ENCODE measurements around the gene GCC2. TPM values are rescaled to one million over a fixed set of nuclear protein-coding genes. Genes with fewer than 3 reads are reported as not detected.
"Not testable (repeated sequence)": the region's sequence is repeated elsewhere in the genome, so short reads cannot be mapped to it uniquely, and the experiment has no call there.

The GCC2 gene
- total RNA-seq, 1 donor = 141 TPM

DNA sequence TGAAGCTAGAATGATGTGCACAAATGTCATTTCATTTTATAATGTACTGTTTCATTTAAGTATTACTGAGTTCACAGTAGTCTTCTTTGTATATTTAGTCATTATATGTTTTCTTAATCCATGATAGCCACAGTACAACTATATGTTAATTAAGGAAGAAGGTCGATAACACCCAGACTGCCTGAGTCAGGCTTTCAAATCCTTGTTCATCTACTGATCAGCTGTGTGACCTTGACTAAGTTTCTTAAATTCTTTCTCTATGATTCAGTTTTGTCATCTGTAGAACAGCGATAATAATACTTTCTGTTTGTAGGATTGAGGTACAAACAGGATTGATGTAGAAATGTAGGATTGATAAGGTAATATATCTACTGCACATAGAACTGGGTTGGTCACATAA, 5.4 kb downstream of the GCC2 start:
- H3K27me3 ChIP-seq (ENCODE audit: insufficient read depth, low read length) = no peaks in the 10 kb centered on the region
- H3K4me3 ChIP-seq (ENCODE audit: low read length) = no peak overlapping the region
- peaks cover 15% of the 10 kb centered on the region for H3K4me1 ChIP-seq (ENCODE audit: insufficient read depth, low read length)
- peaks cover 12% of the 10 kb centered on the region for H3K9me3 ChIP-seq (ENCODE audit: low read depth, low read length)

DNA sequence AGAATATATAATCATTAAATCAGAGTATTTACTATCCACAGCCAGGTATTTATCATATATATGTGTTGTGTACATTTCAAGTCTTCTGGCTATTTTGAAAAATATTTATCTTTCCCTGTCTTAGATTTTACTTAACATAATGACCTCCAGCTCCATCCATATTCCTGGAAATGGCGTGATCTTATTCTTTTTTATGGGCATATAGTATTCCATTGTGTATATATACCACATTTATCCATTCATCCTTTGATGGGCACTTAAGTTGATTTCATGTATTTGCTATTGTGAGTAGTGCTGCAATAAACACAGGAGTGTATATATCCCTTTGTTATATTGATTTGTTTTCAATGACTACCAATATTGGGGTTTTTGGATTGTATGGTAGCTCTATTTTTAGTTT, 6.6 kb downstream of the GCC2 start:
- Histone ChIP-seq H3K4me3 (ENCODE audit: low read length) (no peak overlapping the region), H3K9me3 (ENCODE audit: low read depth, low read length) (peaks cover 12% of the 10 kb centered on the region), H3K27me3 (ENCODE audit: insufficient read depth, low read length) (no peaks in the 10 kb centered on the region), H3K4me1 (ENCODE audit: insufficient read depth, low read length) (peaks cover 8% of the 10 kb centered on the region)

DNA sequence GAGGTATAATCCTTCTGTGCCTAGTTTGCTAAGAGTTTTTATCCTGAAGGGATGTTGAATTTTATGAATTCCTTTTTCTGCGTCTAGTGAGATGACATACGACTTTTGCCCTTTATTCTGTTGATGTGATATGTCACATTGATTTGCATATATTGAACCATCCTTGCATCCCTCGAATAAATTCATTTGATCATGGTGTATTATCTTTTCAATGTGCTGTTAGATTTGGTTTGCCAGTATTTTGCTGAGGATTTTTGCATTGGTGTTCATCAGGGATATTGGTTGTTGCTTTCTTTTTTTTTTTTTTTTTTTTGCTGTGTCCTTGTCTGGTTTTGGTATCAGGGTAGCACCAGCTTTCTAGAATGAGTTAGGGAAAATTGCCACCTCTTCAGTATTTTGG, 9.1 kb downstream of the GCC2 start:
- Histone ChIP-seq H3K27me3 (ENCODE audit: insufficient read depth, low read length) (no peaks in the 10 kb centered on the region), H3K4me1 (ENCODE audit: insufficient read depth, low read length) (peaks cover 8% of the 10 kb centered on the region), H3K4me3 (ENCODE audit: low read length) (no peak overlapping the region), H3K9me3 (ENCODE audit: low read depth, low read length) (peaks cover 12% of the 10 kb centered on the region)

DNA sequence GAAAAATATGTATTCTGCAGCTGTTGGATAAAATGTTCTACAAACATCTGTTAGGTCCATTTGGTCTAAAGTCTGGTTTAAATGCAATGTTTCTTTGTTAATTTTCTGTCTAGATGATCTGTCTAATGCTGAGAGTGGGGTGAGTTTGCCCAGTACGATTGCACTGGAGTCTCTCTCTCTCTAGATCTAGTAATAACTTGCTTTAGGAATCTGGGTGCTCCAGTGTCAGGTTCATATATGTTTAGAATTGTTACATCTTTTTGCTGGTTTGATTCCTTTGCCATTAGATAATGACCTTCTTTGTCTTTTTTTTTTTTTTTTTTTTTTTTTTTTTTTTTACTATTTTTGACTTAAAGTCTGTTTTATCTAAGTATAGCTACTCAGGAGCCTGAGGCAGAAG, 10.4 kb downstream of the GCC2 start:
- H3K9me3 ChIP-seq (ENCODE audit: low read depth, low read length) = peaks cover 12% of the 10 kb centered on the region
- H3K4me3 ChIP-seq (ENCODE audit: low read length) = no peak overlapping the region
- no peaks in the 10 kb centered on the region for H3K27me3 ChIP-seq (ENCODE audit: insufficient read depth, low read length)
- H3K4me1 ChIP-seq (ENCODE audit: insufficient read depth, low read length) = peaks cover 8% of the 10 kb centered on the region

DNA sequence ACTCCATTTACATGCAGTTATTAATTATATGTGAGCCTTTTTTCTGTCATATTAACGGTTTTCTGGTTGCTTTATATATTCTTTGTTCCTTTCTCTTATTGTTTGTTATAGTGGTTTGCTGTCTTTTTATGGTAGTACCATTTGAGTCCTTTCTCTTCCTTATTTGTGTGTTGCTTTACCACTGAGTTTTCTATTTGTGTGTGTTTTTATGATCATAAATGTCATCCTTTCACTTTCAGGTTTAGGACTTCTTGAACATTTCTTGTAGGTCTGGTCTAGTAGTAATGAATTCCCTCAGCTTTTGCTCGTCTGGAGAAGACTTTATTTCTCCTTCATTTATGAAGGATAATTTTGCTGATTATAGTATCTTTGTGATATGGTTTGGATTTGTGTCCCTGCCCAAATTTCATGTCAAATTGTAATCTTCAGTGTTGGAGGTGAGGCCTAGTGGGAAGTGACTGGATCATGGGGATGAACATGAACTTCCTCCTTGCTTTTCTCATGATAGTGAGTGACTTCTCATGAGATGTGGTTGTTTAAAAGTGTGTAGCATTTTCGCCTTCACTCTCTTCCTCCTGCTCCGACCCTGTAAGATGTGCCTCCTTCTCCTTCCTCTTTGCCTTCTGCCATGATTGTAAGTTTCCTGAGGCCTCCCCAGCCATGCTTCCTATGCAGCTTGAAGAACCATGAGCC, 11.5 kb downstream of the GCC2 start:
- no peaks in the 10 kb centered on the region for H3K27me3 ChIP-seq (ENCODE audit: insufficient read depth, low read length)
- H3K9me3 ChIP-seq (ENCODE audit: low read depth, low read length) = peaks cover 12% of the 10 kb centered on the region
- H3K4me1 ChIP-seq (ENCODE audit: insufficient read depth, low read length) = peaks cover 8% of the 10 kb centered on the region
- no peak overlapping the region for H3K4me3 ChIP-seq (ENCODE audit: low read length)

DNA sequence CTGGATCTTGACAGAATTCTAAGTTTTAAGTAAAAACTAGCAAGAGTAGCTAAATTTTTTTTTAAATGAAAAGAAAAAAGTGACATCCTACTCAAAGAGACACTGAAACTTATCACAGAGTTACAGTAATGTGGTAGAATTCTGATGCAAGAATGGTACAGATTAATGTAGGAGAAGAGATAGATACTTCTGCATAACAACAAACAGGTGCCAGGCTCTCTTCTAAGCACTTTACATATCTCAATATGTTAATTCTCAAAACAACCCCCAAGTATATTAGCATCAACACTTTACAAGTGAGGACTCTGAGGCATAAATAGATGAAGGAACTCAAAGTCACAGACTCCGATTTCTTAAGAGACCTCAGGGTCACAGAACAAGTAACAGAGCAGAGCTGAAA, 28.1 kb downstream of the GCC2 start:
- Histone ChIP-seq H3K4me1 (ENCODE audit: insufficient read depth, low read length) (no peaks in the 10 kb centered on the region), H3K4me3 (ENCODE audit: low read length) (no peak overlapping the region), H3K9me3 (ENCODE audit: low read depth, low read length) (no peaks in the 10 kb centered on the region), H3K27me3 (ENCODE audit: insufficient read depth, low read length) (no peaks in the 10 kb centered on the region)

DNA sequence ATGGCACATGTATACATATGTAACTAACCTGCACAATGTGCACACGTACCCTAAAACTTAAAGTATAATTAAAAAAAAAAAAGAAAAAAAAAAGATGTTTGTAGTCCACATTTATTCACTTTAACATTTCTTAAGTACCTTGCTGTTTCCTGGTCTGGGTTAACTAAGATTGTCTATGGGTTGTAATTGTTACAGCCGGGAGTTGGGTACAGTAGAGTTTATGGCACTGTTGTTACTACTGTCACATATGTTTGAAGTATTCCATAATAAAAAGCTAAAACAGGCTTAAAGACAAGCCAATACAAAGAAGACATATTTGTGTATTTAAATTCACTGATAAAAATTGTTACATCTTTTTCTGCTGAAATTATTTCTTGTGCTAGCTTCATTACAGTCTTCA, 36.2 kb downstream of the GCC2 start:
- H3K27me3 ChIP-seq (ENCODE audit: insufficient read depth, low read length) = no peaks in the 10 kb centered on the region
- H3K4me3 ChIP-seq (ENCODE audit: low read length) = no peak overlapping the region
- no peaks in the 10 kb centered on the region for H3K4me1 ChIP-seq (ENCODE audit: insufficient read depth, low read length)
- no peaks in the 10 kb centered on the region for H3K9me3 ChIP-seq (ENCODE audit: low read depth, low read length)

DNA sequence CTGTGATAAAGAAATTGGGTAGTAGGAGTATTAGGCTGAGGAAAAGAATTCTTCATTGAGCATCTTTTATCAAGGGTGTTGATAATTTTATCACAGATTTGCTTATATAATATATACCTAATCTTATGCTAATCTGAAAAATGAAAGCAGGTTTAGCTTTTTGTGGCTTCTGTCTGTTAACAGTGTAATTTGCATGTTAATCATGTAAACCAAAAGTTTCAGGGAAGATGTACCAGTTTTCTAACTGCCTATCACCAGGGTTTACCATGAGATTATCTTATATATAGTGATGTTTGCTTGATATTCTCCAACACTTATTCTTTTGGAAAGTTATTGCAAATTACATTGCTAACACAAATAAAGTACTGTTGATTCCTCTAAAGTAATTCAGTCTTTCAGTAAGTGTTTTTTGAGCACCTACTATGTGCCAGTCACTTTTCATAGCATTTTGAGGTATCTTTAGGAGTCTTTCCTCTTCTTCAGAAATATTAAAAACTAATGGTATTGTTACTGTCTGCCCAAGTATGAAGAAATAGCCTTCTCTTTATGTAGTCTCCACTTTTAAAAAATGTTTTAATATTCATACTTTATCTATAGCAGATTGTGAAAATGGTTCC, 41.6 kb downstream of the GCC2 start:
- H3K9me3 ChIP-seq (ENCODE audit: low read depth, low read length) = no peaks in the 10 kb centered on the region
- no peaks in the 10 kb centered on the region for H3K27me3 ChIP-seq (ENCODE audit: insufficient read depth, low read length)

DNA sequence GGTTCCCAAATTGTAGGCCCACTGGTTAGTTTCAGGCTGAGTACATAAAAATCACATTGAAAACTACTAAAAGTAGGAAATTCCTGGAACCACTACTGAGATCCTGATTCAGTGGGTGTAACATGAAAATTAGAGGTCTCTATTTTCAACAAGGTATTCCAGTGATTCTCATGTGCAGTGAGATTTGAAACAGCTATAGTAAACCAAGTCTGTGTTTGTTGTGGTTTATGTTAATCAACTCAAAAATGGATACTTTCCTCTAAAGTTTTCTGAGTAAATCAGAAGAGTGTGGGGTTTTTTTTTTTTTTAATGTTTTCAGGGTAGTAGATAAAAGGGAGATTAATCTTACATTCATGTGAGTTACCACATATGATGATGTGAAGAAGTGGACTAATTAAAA, 42.8 kb downstream of the GCC2 start:
- Histone ChIP-seq H3K27me3 (ENCODE audit: insufficient read depth, low read length) (no peaks in the 10 kb centered on the region), H3K4me3 (ENCODE audit: low read length) (no peak overlapping the region), H3K9me3 (ENCODE audit: low read depth, low read length) (no peaks in the 10 kb centered on the region), H3K4me1 (ENCODE audit: insufficient read depth, low read length) (no peaks in the 10 kb centered on the region)

More for the DNA sequence above, 41.6 kb downstream of the GCC2 start:
- Histone ChIP-seq H3K4me1 (ENCODE audit: insufficient read depth, low read length) (no peaks in the 10 kb centered on the region), H3K4me3 (ENCODE audit: low read length) (no peak overlapping the region)

DNA sequence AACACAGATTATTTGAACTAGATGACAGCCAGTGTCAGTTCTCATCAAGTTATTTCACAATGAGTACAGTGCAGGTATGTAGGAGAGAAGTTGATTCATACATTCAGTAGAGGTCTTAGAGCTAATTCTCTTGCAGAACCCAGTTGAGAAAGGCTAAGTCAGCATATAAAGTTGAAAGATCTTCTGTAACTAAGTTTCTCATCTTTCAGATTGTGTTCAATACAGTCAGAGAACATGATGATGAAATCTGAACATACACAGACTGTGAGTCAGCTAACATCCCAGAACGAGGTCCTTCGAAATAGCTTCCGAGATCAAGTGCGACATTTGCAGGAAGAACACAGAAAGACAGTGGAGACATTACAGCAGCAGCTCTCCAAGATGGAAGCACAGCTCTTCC, 43.4 kb downstream of the GCC2 start:
- no peak overlapping the region for H3K4me3 ChIP-seq (ENCODE audit: low read length)
- H3K9me3 ChIP-seq (ENCODE audit: low read depth, low read length) = no peaks in the 10 kb centered on the region
- no peaks in the 10 kb centered on the region for H3K27me3 ChIP-seq (ENCODE audit: insufficient read depth, low read length)
- no peaks in the 10 kb centered on the region for H3K4me1 ChIP-seq (ENCODE audit: insufficient read depth, low read length)

DNA sequence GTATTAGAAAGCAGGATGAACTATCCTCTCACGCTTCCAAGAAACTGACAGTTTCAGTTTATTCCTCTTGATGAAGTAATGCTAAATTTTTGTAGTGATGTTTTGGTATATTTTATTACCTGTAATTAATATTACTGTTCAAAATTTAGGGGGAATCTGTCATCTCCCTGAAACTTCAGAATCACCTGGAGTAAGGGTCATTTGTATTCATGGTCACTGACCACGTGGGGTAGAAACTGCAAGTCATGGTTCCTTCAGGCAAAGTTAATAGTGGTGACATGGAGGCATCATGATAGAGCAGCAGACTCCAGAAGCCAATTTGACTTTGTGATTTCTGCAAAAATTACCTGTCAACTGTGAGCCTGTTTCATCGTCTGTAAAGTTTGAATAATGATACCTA, 47.2 kb downstream of the GCC2 start:
- H3K9me3 ChIP-seq (ENCODE audit: low read depth, low read length); H3K27me3 ChIP-seq (ENCODE audit: insufficient read depth, low read length); H3K4me1 ChIP-seq (ENCODE audit: insufficient read depth, low read length); H3K4me3 ChIP-seq (ENCODE audit: low read length): not testable (repeated sequence)

DNA sequence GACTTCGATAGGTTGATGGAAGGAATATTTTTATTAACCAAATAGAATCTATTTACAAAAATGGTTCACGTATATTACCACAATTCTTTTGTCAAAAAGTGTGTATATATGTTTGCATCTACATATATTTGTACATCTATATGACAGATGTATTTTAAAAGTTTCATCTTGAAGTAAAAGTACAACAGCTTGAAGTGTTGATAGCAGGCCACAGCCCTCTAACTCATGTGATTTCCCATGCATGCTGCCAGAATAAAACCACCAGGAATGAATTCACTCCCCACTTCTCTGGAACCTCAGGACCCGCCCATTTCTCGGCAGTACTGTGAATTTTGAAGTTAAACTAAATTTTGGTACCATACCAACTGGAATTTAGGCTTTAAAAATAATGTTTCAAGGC, 58.6 kb downstream of the GCC2 start:
- H3K4me1 ChIP-seq (ENCODE audit: insufficient read depth, low read length); H3K27me3 ChIP-seq (ENCODE audit: insufficient read depth, low read length); H3K9me3 ChIP-seq (ENCODE audit: low read depth, low read length); H3K4me3 ChIP-seq (ENCODE audit: low read length): not testable (repeated sequence)

DNA sequence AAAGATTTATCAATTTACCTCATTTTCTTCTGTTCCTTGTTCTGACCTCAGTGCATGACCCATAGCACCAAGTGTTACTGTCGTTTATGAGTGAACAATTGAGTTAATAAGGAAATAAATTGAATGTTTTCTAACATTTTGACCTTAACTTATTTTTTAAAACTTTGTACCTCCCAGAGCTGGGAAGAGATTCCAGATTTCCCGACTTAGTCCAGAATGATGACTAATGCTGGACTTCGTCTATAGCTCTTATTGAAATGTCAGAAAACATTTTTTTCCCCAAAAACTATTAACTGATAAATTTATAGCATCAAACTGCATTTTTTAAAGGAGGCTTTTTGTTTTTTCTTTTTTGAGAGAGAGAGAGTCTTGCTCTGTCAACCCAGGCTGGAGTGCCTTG, 63.4 kb downstream of the GCC2 start:
- not testable (repeated sequence) for H3K9me3 ChIP-seq (ENCODE audit: low read depth, low read length); H3K4me3 ChIP-seq (ENCODE audit: low read length); H3K27me3 ChIP-seq (ENCODE audit: insufficient read depth, low read length); H3K4me1 ChIP-seq (ENCODE audit: insufficient read depth, low read length)

DNA sequence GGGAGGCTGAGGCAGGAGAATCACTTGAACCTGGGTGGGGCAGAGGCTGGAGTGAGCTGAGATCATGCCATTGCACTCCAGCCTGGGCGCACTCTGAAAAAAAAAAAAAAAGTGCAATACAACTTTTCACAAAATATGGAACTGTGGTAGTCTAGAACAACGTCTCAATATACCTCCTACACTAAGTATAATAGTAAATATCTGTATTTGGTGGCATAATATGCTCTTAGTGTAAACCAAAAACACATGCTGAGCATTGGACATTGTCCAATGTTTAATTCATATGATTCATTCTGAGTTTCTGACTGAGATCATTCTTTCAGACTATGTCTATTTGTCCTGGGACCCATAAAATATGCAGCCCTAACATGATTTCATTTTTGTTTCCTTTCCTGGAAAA, 65.5 kb downstream of the GCC2 start:
- H3K9me3 ChIP-seq (ENCODE audit: low read depth, low read length); H3K4me1 ChIP-seq (ENCODE audit: insufficient read depth, low read length); H3K4me3 ChIP-seq (ENCODE audit: low read length); H3K27me3 ChIP-seq (ENCODE audit: insufficient read depth, low read length): not testable (repeated sequence)

DNA sequence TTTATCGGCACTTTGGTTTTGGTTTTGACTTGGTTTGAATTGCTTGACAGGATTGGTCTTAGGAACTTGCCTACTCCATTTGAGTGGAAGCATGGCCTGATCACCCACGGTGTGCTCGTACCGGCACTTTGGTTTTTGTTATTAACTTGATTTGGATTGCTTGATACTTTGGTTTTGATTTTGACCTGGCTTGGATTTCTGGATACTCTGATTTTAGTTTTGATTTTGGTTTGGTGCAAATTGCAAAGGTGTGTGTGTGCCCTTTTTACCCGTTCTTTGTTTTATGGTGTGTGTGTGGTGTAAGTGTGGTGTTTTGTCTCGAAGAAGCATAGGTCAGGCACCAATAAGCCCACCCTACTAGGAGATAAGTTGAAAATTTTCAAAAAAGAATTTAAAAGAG, 75.7 kb downstream of the GCC2 start:
- not testable (repeated sequence) for H3K9me3 ChIP-seq (ENCODE audit: low read depth, low read length); H3K4me1 ChIP-seq (ENCODE audit: insufficient read depth, low read length); H3K27me3 ChIP-seq (ENCODE audit: insufficient read depth, low read length); H3K4me3 ChIP-seq (ENCODE audit: low read length)

DNA sequence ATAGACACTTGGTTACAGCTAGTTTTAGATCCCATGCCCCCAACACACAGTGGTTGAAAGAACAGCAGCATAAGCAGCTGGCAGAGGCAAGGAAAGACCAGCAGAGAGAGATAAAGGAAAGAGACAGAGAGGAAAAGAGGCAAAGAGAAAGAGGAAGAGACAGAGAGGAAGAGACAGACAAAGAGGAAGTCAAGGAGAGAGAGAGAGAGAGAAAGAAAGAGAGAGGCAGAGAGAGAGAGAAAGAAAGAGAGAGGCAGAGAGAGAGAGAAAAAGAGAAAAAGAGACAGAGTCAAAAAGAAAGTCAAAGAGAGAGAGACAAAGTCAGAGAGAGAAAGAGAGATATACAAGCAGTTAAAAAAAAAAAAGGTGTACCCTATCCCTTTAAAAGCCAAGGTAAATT, 76.3 kb downstream of the GCC2 start:
- not testable (repeated sequence) for H3K4me3 ChIP-seq (ENCODE audit: low read length); H3K9me3 ChIP-seq (ENCODE audit: low read depth, low read length); H3K4me1 ChIP-seq (ENCODE audit: insufficient read depth, low read length); H3K27me3 ChIP-seq (ENCODE audit: insufficient read depth, low read length)

All from mononuclear cell (primary cell).